K562 (cell line): ENCODE data around the gene MAP4. TPM values are rescaled to one million over a fixed set of nuclear protein-coding genes. Genes with fewer than 3 reads are reported as not detected.

ENCODE experiments used
- ATAC-seq: fragments of 200-7000 bp; cut with Tn5 transposase; 3 replicates; pipeline ENCODE4 v1.9.1; 2020; ENCODE audit warnings: moderate library complexity
- BruUV-seq: library from RNA; stranded (reverse); fragments of 400-500 nt; replicated peaks from 2 replicates; lab custom pipeline; 2021; lab: Mats Ljungman, UMichigan
- CTCF ChIA-PET: fragments of 300-600 bp; formaldehyde crosslinking; extraction: SDS; loops from one replicate; lab custom pipeline; 2021; ENCODE audit warnings: low intra/inter-chr PET ratio; lab: Yijun Ruan, JAX
- POLR2A ChIA-PET: fragments of 300-600, 350-650 bp; sonication (Branson Sonifier 250); formaldehyde crosslinking; extraction: SDS; loops from one replicate; lab custom pipeline; 2021; ENCODE audit warnings: antibody characterized with exemption, inconsistent platforms; lab: Yijun Ruan, JAX
- DNase-seq, 4 experiments: peaks; one replicate each; pipeline versions ENCODE4 v3.0.0 to v3.0.0-alpha.2; 2011 to 2018; ENCODE audit warnings: low spot score in 3 of 4, mixed read lengths in 3 of 4; ENCODE audit errors: extremely low read depth in 1 of 4
- FAIRE-seq: peaks from 2 replicates; lab custom pipeline; 2011; peaks lifted over from hg19 to GRCh38; lab: Jason Lieb, UNC
- H2AFZ ChIP-seq: 2 replicates; pipeline ENCODE4 v1.6.0; 2011; ENCODE audit warnings: low read depth, low read length, control low read depth, inconsistent platforms
- H3K27ac ChIP-seq: fragments of 200-600 bp; 3 replicates; pipeline ENCODE4 v1.8.0; 2011; ENCODE audit warnings: low read depth, mild to moderate bottlenecking, control low read depth, inconsistent platforms, low read length, moderate library complexity, mixed read lengths; ENCODE audit errors: extremely low read depth
- H3K27me3 ChIP-seq, 2 experiments: fragments of 300-600 bp in 1 of 2; 2 replicates in 1 of 2; 3 replicates in 1 of 2; pipeline versions ENCODE4 v1.6.0 to v1.8.0; 2011; ENCODE audit warnings: inconsistent platforms in 2 of 2, low read length in 2 of 2, mild to moderate bottlenecking in 1 of 2, mixed read lengths in 1 of 2, moderate library complexity in 1 of 2; ENCODE audit not compliant: control insufficient read depth in 2 of 2, insufficient read depth in 2 of 2
- H3K36me3 ChIP-seq: fragments of 300-600 bp; 3 replicates; pipeline ENCODE4 v1.8.0; 2011; ENCODE audit warnings: mild to moderate bottlenecking, low read length, inconsistent platforms; ENCODE audit not compliant: control insufficient read depth, insufficient read depth
- H3K4me1 ChIP-seq, 2 experiments: fragments of 200-600 bp in 1 of 2; replicated peaks in 1 of 2; 2 replicates in 1 of 2; 3 replicates in 1 of 2; pipeline versions ENCODE4 v1.5.1 to v1.8.0; 2011; ENCODE audit warnings: inconsistent platforms in 2 of 2, low read length in 2 of 2, mild to moderate bottlenecking in 1 of 2, mixed read lengths in 1 of 2, moderate library complexity in 1 of 2; ENCODE audit not compliant: control insufficient read depth in 2 of 2, insufficient read depth in 2 of 2
- H3K4me2 ChIP-seq: 2 replicates; pipeline ENCODE4 v1.6.1; 2011; ENCODE audit warnings: low read length, control low read depth, inconsistent platforms, mixed read lengths; ENCODE audit not compliant: insufficient read depth
- H3K4me3 ChIP-seq: fragments of 200-600 bp; sonication (generic), shearing (Covaris generic); 2 replicates; pipeline ENCODE4 v1.5.1; 2016; ENCODE audit warnings: control low read depth, inconsistent platforms
- H3K79me2 ChIP-seq: fragments of 200-600 bp; 3 replicates; pipeline ENCODE4 v1.8.0; 2011; ENCODE audit warnings: low read length, inconsistent platforms; ENCODE audit not compliant: control insufficient read depth, insufficient read depth
- H3K9ac ChIP-seq, 2 experiments: 2 replicates each; pipeline versions ENCODE4 v1.6.0 to v1.6.1; 2011; ENCODE audit warnings: low read depth in 2 of 2, low read length in 2 of 2, control low read depth in 1 of 2, inconsistent platforms in 1 of 2, mild to moderate bottlenecking in 1 of 2, mixed read lengths in 1 of 2; ENCODE audit not compliant: insufficient read depth in 1 of 2
- H3K9me1 ChIP-seq: one replicate; pipeline ENCODE4 v1.6.0; 2011; ENCODE audit warnings: inconsistent platforms, mild to moderate bottlenecking, low read length, moderate library complexity; ENCODE audit not compliant: control insufficient read depth, insufficient read depth
- H3K9me3 ChIP-seq: replicated peaks from 2 replicates; pipeline ENCODE4 v1.5.1; 2011; ENCODE audit warnings: low read depth, low read length, inconsistent platforms; ENCODE audit not compliant: control insufficient read depth, insufficient read depth
- H4K20me1 ChIP-seq: replicated peaks from 2 replicates; pipeline ENCODE4 v1.6.1; 2011; ENCODE audit warnings: low read length, inconsistent platforms, mixed read lengths; ENCODE audit not compliant: control insufficient read depth, insufficient read depth
- ATF1 ChIP-seq, 2 experiments: fragments of 450-650 bp in 1 of 2; IDR thresholded peaks; 2 replicates each; pipeline ENCODE4 v1.6.1; 2016; ENCODE audit warnings: missing compliant biosample characterization in 1 of 2, missing genetic modification characterization in 1 of 2
- EGR1 ChIP-seq: fragments of 450-650 bp; conservative IDR thresholded peaks from 2 replicates; pipeline ENCODE4 v1.6.1; 2017; ENCODE audit warnings: mild to moderate bottlenecking
- ELF2 ChIP-seq: fragments of 250-450 bp; sonication (Bioruptor Pico); IDR thresholded peaks from 2 replicates; pipeline ENCODE4 v1.5.0; 2021; ENCODE audit warnings: mild to moderate bottlenecking
- PHF21A ChIP-seq: fragments of 450-650 bp; IDR thresholded peaks from 2 replicates; pipeline ENCODE4 v1.6.1; 2017; ENCODE audit warnings: low read depth, borderline replicate concordance
- RFX5 ChIP-seq: IDR thresholded peaks from 2 replicates; pipeline ENCODE4 v1.6.1; 2011; ENCODE audit warnings: low read depth, mild to moderate bottlenecking, improper control_type of control experiment, low read length
- SLC30A9 ChIP-seq: fragments of 250-450 bp; sonication (Bioruptor Pico); IDR thresholded peaks from 2 replicates; pipeline ENCODE4 v1.8.0; 2022; ENCODE audit warnings: mild to moderate bottlenecking, moderate library complexity
- TEAD1 ChIP-seq, 2 experiments: fragments of 450-650 bp in 1 of 2; sonication (generic) in 1 of 2; formaldehyde crosslinking; IDR thresholded peaks; 2 replicates each; pipeline versions ENCODE4 v1.4.0 to v1.8.0; 2020 to 2022; ENCODE audit warnings: mild to moderate bottlenecking in 2 of 2, missing genetic modification reagents in 1 of 2
- ZNF175 ChIP-seq: fragments of 200-800 bp; sonication (Bioruptor generic); IDR thresholded peaks from 2 replicates; pipeline ENCODE4 v1.6.1; 2016; ENCODE audit warnings: low read depth, mild to moderate bottlenecking, missing genetic modification characterization, missing compliant biosample characterization
- WGBS: fragments of 100-300 bp; shearing (Covaris generic); methylation state at CpG from one replicate; pipeline ENCODE4 v1.1.6; 2016; ENCODE audit warnings: low coverage, mixed read lengths; ENCODE audit not compliant: insufficient coverage; ENCODE audit errors: missing lambda C conversion rate; 5-methylcytosine and 5-hydroxymethylcytosine counted together
- in situ Hi-C: fragments of 300-500 bp; cut with MboI; formaldehyde crosslinking; loops from 4 replicates; pipeline ENCODE4 v1.15.0; 2018; ENCODE audit warnings: inconsistent platforms, mixed read lengths
- intact Hi-C: fragments of 100-400 bp; cut with micrococcal nuclease; formaldehyde crosslinking; loops from 2 replicates; pipeline ENCODE4 v1.14.2; 2022
- polyA plus RNA-seq, 8 experiments: library from polyadenylated mRNA; depleted of rRNA in 4 of 8; stranded (reverse) in 5 of 8; unstranded in 3 of 8; fragments of >200 nt; fragmentation: Nextera tagmentation in 2 of 8; fragmentation: Illumina TruSeq in 1 of 8; extraction: Ambion mirVana in 2 of 8; extraction: Trizol in 1 of 8; gene quantifications; 2 replicates each; pipeline versions ENCODE4 v1.2.1 to v1.2.3, GENCODE V29; 2011 to 2014; ENCODE audit warnings: inconsistent platforms in 1 of 8, missing spikeins in 1 of 8
- total RNA-seq, 7 experiments: library from RNA; depleted of rRNA in 6 of 7; stranded (reverse); fragments of >200 nt in 6 of 7; fragmentation: Illumina TruSeq in 2 of 7; extraction: Trizol in 2 of 7; gene quantifications; 2 replicates each; pipeline versions ENCODE4 v1.2.1 to v1.2.3, GENCODE V29; 2011 to 2021; ENCODE audit warnings: low replicate concordance in 1 of 7
- TF ChIP-seq, protein P1 (sequence below): sonication (generic); formaldehyde crosslinking; IDR thresholded peaks from 2 replicates; pipeline ENCODE4 v1.5.0; 2020; ENCODE audit warnings: missing genetic modification reagents
- TF ChIP-seq, protein P2 (sequence below): fragments of 250-450 bp; sonication (Bioruptor Pico); IDR thresholded peaks from 2 replicates; pipeline ENCODE4 v1.6.1; 2021; ENCODE audit warnings: mild to moderate bottlenecking
- TF ChIP-seq, protein P3 (sequence below): sonication (generic); formaldehyde crosslinking; IDR thresholded peaks from 2 replicates; pipeline ENCODE4 v1.8.0; 2022; ENCODE audit warnings: mild to moderate bottlenecking, low read depth, missing genetic modification reagents

The MAP4 gene
- total and polyA plus RNA-seq, 9 of the 15 experiments (the other 6 are each of a cell fraction or from before 2014, with no cell fraction given) = 13.3 to 141 (median 36.8) TPM

DNA sequence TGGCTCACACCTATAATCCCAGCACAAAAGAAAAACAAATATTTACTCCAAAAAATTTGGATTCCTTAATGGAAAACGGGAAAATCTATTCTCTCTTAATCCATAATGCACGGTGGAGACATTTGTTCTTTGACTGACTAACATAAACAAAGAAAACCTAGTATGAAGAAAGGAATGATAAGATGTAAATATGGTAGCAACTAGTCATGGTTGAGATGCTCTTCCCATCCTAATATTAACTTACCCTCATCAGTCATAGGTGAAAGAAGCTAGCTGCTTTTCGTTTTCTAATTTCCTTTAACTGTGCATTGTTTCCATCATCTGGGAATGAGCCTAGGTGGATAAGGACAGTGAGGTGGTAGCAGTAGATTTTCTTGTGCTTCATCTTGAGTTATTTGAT lies 22.0 kb downstream of the MAP4 start (continued):
- TF ChIP-seq, protein P1, sequence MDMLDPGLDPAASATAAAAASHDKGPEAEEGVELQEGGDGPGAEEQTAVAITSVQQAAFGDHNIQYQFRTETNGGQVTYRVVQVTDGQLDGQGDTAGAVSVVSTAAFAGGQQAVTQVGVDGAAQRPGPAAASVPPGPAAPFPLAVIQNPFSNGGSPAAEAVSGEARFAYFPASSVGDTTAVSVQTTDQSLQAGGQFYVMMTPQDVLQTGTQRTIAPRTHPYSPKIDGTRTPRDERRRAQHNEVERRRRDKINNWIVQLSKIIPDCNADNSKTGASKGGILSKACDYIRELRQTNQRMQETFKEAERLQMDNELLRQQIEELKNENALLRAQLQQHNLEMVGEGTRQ = no peak

DNA sequence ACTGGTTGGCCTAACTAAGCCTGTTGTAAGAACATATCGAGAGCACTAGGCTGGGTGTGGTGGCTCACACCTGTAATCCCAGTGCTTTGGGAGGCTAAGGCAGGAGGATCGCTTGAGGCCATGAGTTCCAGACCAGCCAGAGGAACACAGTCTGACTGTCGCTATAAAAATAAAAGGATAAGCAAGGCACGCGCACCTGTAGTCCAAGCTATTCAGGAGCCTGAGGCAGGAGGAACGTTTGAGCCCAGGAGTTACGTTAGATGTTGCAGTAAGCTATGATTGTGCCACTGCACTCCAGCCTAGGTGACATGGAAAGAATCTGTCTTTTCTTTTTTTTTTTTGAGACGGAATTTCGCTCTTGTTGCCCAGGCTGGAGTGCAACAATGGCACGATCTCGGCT lies 24.9 kb downstream of the MAP4 start:
- Histone ChIP-seq H3K36me3 (peaks cover 41% of the 10 kb centered on the region), H2AFZ (no peak overlapping the region), H3K4me3 (no peak overlapping the region), H3K4me1 (peaks cover 0 to 2% of the 10 kb centered on the region in 2 experiments; a peak in 1 of 5 replicates), H3K27me3 (no peaks in the 10 kb centered on the region), H3K9me1 (no peaks in the 10 kb centered on the region), H3K79me2 (peaks cover 21% of the 10 kb centered on the region), H4K20me1 (0 out of 2 replicates have a peak, but pooled peaks cover 4% of the 10 kb centered on the region), H3K27ac (no peak overlapping the region), H3K9ac (no peak overlapping the region), H3K4me2 (no peak overlapping the region), H3K9me3 (no peaks in the 10 kb centered on the region)
- TF ChIP-seq, protein P2, sequence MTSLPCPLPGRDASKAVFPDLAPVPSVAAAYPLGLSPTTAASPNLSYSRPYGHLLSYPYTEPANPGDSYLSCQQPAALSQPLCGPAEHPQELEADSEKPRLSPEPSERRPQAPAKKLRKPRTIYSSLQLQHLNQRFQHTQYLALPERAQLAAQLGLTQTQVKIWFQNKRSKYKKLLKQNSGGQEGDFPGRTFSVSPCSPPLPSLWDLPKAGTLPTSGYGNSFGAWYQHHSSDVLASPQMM = no peak
- TF ChIP-seq PHF21A (no peak), ZNF175 (CRISPR knock-in tag) (no peak), RFX5 (no peak), ELF2 (no peak), SLC30A9 (CRISPR knock-in tag) (no peak), ATF1 (CRISPR knock-in tag; IDR thresholded peaks at IDR 0.05) (no peak), ATF1 (tag; IDR thresholded peaks at IDR 0.05) (no peak), TEAD1 (CRISPR knock-in tag; IDR thresholded peaks at IDR 0.05) (no peak), EGR1 (no peak)
- TF ChIP-seq, protein P3, sequence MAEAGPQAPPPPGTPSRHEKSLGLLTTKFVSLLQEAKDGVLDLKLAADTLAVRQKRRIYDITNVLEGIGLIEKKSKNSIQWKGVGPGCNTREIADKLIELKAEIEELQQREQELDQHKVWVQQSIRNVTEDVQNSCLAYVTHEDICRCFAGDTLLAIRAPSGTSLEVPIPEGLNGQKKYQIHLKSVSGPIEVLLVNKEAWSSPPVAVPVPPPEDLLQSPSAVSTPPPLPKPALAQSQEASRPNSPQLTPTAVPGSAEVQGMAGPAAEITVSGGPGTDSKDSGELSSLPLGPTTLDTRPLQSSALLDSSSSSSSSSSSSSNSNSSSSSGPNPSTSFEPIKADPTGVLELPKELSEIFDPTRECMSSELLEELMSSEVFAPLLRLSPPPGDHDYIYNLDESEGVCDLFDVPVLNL (CRISPR knock-in tag) = no peak
- FAIRE-seq = no peak
- ChIA-PET POLR2A (interaction anchor here (0.7 kb wide), 1 partner anchor 125 kb away, joined by 4 read pairs; no protein-coding TSS in a partner anchor), CTCF (no interaction called here)
- no TSS peak for BruUV-seq
- no peak for ATAC-seq
- no peak for DNase-seq
- intact Hi-C loops (loop anchor here (2.0 to 5.0 kb wide), 2 partner anchors 96 to 159 kb away; no protein-coding TSS in a partner anchor), in situ Hi-C loops (loop anchor here (10.0 kb wide), 1 partner anchor 157 kb away; no protein-coding TSS in a partner anchor)
- 88% methylated on average over 11 of the region's 11 CpGs for WGBS
